GM10266 (cell line): ENCODE results near the gene NLRP7.
"Not testable (repeated sequence)": the region's sequence is repeated elsewhere in the genome, so short reads cannot be mapped to it uniquely, and the experiment has no call there.

Source experiments
- DNase-seq: peaks from one replicate; pipeline ENCODE4 v3.0.0; 2012; ENCODE audit errors: extremely low spot score
- CTCF ChIP-seq: IDR thresholded peaks from 2 replicates; pipeline ENCODE4 v1.5.1; 2012; ENCODE audit warnings: mild to moderate bottlenecking, low read depth; ENCODE audit not compliant: control insufficient read depth, insufficient read depth; ENCODE audit errors: missing control alignments

The NLRP7 gene

GRCh38 chr19:54905803-54906511, 41.4 kb downstream of the NLRP7 start, which contains the start of gene NCR1:
TSS of gene NCR1 (plus strand) at chr19:54906148. CDS start at chr19:54906188, 40 bp downstream.
- no peak for TF ChIP-seq CTCF
- no peak for DNase-seq

- TF ChIP-seq CTCF: no peak
Measured at GRCh38 chr19:54905421-54905802, 41.9 kb downstream of the NLRP7 start.

GRCh38 chr19:54904261-54904660, 43.1 kb downstream of the NLRP7 start:
- DNase-seq: not testable (repeated sequence)

More at GRCh38 chr19:54905421-54905802, 41.9 kb downstream of the NLRP7 start:
- no peak for DNase-seq

GRCh38 chr19:54903303-54903702, 44.0 kb downstream of the NLRP7 start:
- no peak for TF ChIP-seq CTCF

GRCh38 chr19:54902061-54902460, 45.3 kb downstream of the NLRP7 start:
- TF ChIP-seq CTCF: no peak

More at GRCh38 chr19:54903303-54903702, 44.0 kb downstream of the NLRP7 start:
- no peak for DNase-seq

GRCh38 chr19:54901153-54901552, 46.2 kb downstream of the NLRP7 start:
- not testable (repeated sequence) for DNase-seq

More at GRCh38 chr19:54902061-54902460, 45.3 kb downstream of the NLRP7 start:
- no peak for DNase-seq

GRCh38 chr19:54899646-54900045, 47.7 kb downstream of the NLRP7 start:
- not testable (repeated sequence) for DNase-seq

- DNase-seq: not testable (repeated sequence)
Measured at GRCh38 chr19:54898685-54899084, 48.6 kb downstream of the NLRP7 start.

- no peak for TF ChIP-seq CTCF
- DNase-seq: no peak
Measured at GRCh38 chr19:54896036-54896435, 51.3 kb downstream of the NLRP7 start.

- not testable (repeated sequence) for DNase-seq
Measured at GRCh38 chr19:54894106-54894505, 53.2 kb downstream of the NLRP7 start.
